Parathyroid adenoma (tissue), 2 donors: Measurements from ENCODE around the gene CGRRF1.

Experiments
- H2AFZ ChIP-seq: fragments of 300-600 bp; sonication (generic); one replicate; pipeline ENCODE4 v1.7.0; 2017; ENCODE audit warnings: antibody characterized with exemption, mild to moderate bottlenecking
- H3K27ac ChIP-seq: fragments of 300-600 bp; sonication (generic); one replicate; pipeline ENCODE4 v1.7.0; 2017
- H3K27me3 ChIP-seq: fragments of 300-600 bp; sonication (generic); one replicate; pipeline ENCODE4 v1.7.0; 2017; ENCODE audit warnings: low read length; ENCODE audit not compliant: control insufficient read depth, insufficient read depth
- H3K36me3 ChIP-seq: fragments of 300-600 bp; sonication (generic); one replicate; pipeline ENCODE4 v1.7.0; 2017; ENCODE audit warnings: low read length; ENCODE audit not compliant: control insufficient read depth, insufficient read depth
- H3K4me1 ChIP-seq: fragments of 300-600 bp; sonication (generic); one replicate; pipeline ENCODE4 v1.7.0; 2017; ENCODE audit warnings: control low read depth
- H3K4me2 ChIP-seq: fragments of 300-600 bp; sonication (generic); one replicate; pipeline ENCODE4 v1.7.0; 2017; ENCODE audit warnings: low read length
- H3K4me3 ChIP-seq: fragments of 300-600 bp; sonication (generic); one replicate; pipeline ENCODE4 v1.7.0; 2017; ENCODE audit warnings: low read depth, low read length
- H3K79me2 ChIP-seq: fragments of 300-600 bp; sonication (generic); one replicate; pipeline ENCODE4 v1.7.0; 2017; ENCODE audit warnings: control low read depth
- H3K9ac ChIP-seq: fragments of 300-600 bp; sonication (generic); one replicate; pipeline ENCODE4 v1.7.0; 2017; ENCODE audit warnings: mild to moderate bottlenecking
- H3K9me3 ChIP-seq: fragments of 300-600 bp; sonication (generic); one replicate; pipeline ENCODE4 v1.7.0; 2017; ENCODE audit warnings: low read length; ENCODE audit not compliant: control insufficient read depth
- TF ChIP-seq, protein P1 (sequence below): fragments of 300-600 bp; sonication (generic); IDR thresholded peaks from one replicate; pipeline ENCODE4 v1.7.0; 2017; ENCODE audit warnings: antibody characterized with exemption, mild to moderate bottlenecking
- donor health status: primary hyperparathyroidism.

The CGRRF1 gene

GRCh38 chr14:54475911-54476310 is 33.8 kb upstream of the CGRRF1 start:
- H3K4me2 ChIP-seq = no peak overlapping the region
- H3K4me1 ChIP-seq = peaks cover 5% of the 10 kb centered on the region
- H3K36me3 ChIP-seq = no peaks in the 10 kb centered on the region
- TF ChIP-seq, protein P1, sequence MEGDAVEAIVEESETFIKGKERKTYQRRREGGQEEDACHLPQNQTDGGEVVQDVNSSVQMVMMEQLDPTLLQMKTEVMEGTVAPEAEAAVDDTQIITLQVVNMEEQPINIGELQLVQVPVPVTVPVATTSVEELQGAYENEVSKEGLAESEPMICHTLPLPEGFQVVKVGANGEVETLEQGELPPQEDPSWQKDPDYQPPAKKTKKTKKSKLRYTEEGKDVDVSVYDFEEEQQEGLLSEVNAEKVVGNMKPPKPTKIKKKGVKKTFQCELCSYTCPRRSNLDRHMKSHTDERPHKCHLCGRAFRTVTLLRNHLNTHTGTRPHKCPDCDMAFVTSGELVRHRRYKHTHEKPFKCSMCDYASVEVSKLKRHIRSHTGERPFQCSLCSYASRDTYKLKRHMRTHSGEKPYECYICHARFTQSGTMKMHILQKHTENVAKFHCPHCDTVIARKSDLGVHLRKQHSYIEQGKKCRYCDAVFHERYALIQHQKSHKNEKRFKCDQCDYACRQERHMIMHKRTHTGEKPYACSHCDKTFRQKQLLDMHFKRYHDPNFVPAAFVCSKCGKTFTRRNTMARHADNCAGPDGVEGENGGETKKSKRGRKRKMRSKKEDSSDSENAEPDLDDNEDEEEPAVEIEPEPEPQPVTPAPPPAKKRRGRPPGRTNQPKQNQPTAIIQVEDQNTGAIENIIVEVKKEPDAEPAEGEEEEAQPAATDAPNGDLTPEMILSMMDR = no peak
- H3K9ac ChIP-seq = no peak overlapping the region
- H3K79me2 ChIP-seq = no peaks in the 10 kb centered on the region
- H3K4me3 ChIP-seq = no peak overlapping the region
- H3K27me3 ChIP-seq = no peaks in the 10 kb centered on the region
- no peak overlapping the region for H2AFZ ChIP-seq
- no peak overlapping the region for H3K27ac ChIP-seq
- no peaks in the 10 kb centered on the region for H3K9me3 ChIP-seq

DNA sequence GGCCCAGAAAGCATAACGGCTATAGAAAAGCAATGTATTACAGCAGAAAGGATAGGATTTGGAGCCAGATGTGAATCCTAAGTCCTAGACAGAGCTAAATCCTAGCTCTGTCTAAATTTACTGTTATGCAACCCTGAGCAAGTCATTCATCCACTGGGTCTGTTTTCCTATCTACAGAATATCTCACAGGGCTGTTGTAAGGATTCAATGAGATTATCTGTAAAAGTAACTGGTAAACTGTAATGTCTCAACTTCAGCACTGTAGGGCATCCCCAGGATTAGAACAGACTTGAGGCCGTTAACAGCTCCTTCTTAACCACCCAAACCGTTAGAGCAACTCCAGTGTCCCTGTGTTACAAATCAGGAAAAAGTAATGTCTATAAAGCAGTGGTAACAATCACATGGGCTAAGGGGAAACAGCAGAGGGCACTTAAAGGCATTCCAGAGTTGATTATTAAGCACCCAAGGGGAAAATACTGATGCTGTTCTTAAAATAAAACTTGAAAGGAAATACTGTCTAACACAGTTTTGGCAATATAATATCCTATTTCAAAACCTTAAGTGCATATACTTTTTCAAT is 31.0 kb upstream of the CGRRF1 start:
- Histone ChIP-seq H3K27me3 (no peaks in the 10 kb centered on the region), H3K9ac (no peak overlapping the region), H3K36me3 (no peaks in the 10 kb centered on the region), H3K4me2 (no peak overlapping the region), H3K4me3 (no peak overlapping the region), H3K9me3 (no peaks in the 10 kb centered on the region), H3K27ac (no peak overlapping the region), H3K79me2 (no peaks in the 10 kb centered on the region), H3K4me1 (no peaks in the 10 kb centered on the region), H2AFZ (no peak overlapping the region)
- TF ChIP-seq, protein P1 = no peak

GRCh38 chr14:54480830-54481562 is 28.7 kb upstream of the CGRRF1 start:
- H3K4me3 ChIP-seq = no peak overlapping the region
- H3K36me3 ChIP-seq = no peaks in the 10 kb centered on the region
- H3K79me2 ChIP-seq = no peaks in the 10 kb centered on the region
- no peak overlapping the region for H3K9ac ChIP-seq
- H3K4me2 ChIP-seq = no peak overlapping the region
- TF ChIP-seq, protein P1 = no peak
- no peaks in the 10 kb centered on the region for H3K27me3 ChIP-seq
- H3K9me3 ChIP-seq = no peaks in the 10 kb centered on the region
- H3K4me1 ChIP-seq = no peaks in the 10 kb centered on the region
- H2AFZ ChIP-seq = no peak overlapping the region
- no peak overlapping the region for H3K27ac ChIP-seq

DNA sequence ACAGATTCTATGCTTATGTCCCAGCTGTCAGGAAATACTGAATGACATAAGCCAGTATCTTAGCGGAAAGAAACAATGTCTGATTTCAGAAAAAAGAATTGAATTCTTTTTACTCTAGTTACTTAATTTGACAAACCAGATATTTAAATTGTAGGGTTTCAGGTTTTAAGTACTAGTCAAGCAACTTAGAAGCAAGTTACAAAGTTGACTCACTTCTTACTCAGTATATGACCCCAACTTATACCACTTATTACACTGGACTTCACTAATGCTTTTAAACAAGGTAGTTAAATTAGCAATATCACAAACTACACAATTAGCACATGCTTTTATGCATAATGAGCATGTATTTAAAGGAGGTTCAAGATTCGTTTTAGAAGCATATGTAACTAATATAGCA is 28.0 kb upstream of the CGRRF1 start:
- Histone ChIP-seq H3K36me3 (no peaks in the 10 kb centered on the region), H3K27ac (no peak overlapping the region), H3K9me3 (no peaks in the 10 kb centered on the region), H3K79me2 (peaks cover 3% of the 10 kb centered on the region), H3K4me3 (no peak overlapping the region), H2AFZ (no peak overlapping the region), H3K4me2 (no peak overlapping the region), H3K27me3 (no peaks in the 10 kb centered on the region), H3K9ac (no peak overlapping the region), H3K4me1 (no peaks in the 10 kb centered on the region)
- TF ChIP-seq, protein P1 = no peak
